ENCODE results near the gene RAB37.

Gene RAB37

GRCh38 chr17:74764751-74765286 lies 27.8 kb downstream of the RAB37 start:
- DNase-seq, result no peak

GRCh38 chr17:74766413-74766812 lies 29.4 kb downstream of the RAB37 start:
- DNase-seq, result no peak

- DNase-seq, result no peak
These were observed 30.1 kb downstream of the RAB37 start for GRCh38 chr17:74767111-74767516.

- DNase-seq, result no peak
These were observed 31.2 kb downstream of the RAB37 start for GRCh38 chr17:74768069-74768762.

GRCh38 chr17:74768763-74769114 lies 31.7 kb downstream of the RAB37 start:
- no peak for DNase-seq

- DNase-seq, result no peak
These were observed 32.3 kb downstream of the RAB37 start for GRCh38 chr17:74769266-74769855.

GRCh38 chr17:74769856-74770497 lies 32.9 kb downstream of the RAB37 start:
- no peak for DNase-seq

GRCh38 chr17:74770498-74771318 lies 33.7 kb downstream of the RAB37 start:
- peak; percentile 88 for DNase-seq

GRCh38 chr17:74771319-74771914 lies 34.4 kb downstream of the RAB37 start:
- DNase-seq, result no peak

GRCh38 chr17:74772053-74772452 lies 35.0 kb downstream of the RAB37 start:
- no peak for DNase-seq

GRCh38 chr17:74773414-74773813 lies 36.4 kb downstream of the RAB37 start:
- no peak for DNase-seq

- DNase-seq, result no peak
These were observed 36.8 kb downstream of the RAB37 start for GRCh38 chr17:74773871-74774286.

GRCh38 chr17:74775409-74776043 lies 38.5 kb downstream of the RAB37 start:
- peak; percentile 44 for DNase-seq

GRCh38 chr17:74776044-74776962 lies 39.2 kb downstream of the RAB37 start, which contains the start of gene NAT9:
TSS of gene NAT9 (minus strand) at chr17:74776345. CDS start at chr17:74775698, 647 bp downstream.
- peak; percentile 99 for DNase-seq

- DNase-seq, result no peak
These were observed 39.9 kb downstream of the RAB37 start for GRCh38 chr17:74776990-74777389.

- DNase-seq, result no peak
These were observed 41.0 kb downstream of the RAB37 start for GRCh38 chr17:74777901-74778515.

- DNase-seq, result no peak
These were observed 41.9 kb downstream of the RAB37 start for GRCh38 chr17:74778960-74779359.

GRCh38 chr17:74779501-74779900 lies 42.4 kb downstream of the RAB37 start:
- no peak for DNase-seq

- DNase-seq, result no peak
These were observed 42.9 kb downstream of the RAB37 start for GRCh38 chr17:74779948-74780400.
